IMR-90 (cell line): ENCODE data around the gene PRR9. TPM values are rescaled to one million over a fixed set of nuclear protein-coding genes. Genes with fewer than 3 reads are reported as not detected.
"Not testable (repeated sequence)": the region's sequence is repeated elsewhere in the genome, so short reads cannot be mapped to it uniquely, and the experiment has no call there.

Experiments
- ATAC-seq: fragments of 200-7000 bp; cut with Tn5 transposase; 2 replicates; pipeline ENCODE4 v1.9.1; 2020; ENCODE audit warnings: low read depth, mild to moderate bottlenecking, moderate library complexity
- BruUV-seq: library from RNA; stranded (reverse); fragments of 400-500 nt; replicated peaks from 2 replicates; lab custom pipeline; 2021; lab: Mats Ljungman, UMichigan
- CTCF ChIA-PET: fragments of 300-600 bp; formaldehyde crosslinking; extraction: SDS; loops from one replicate; lab custom pipeline; 2021; ENCODE audit warnings: antibody characterized with exemption; lab: Yijun Ruan, JAX
- POLR2A ChIA-PET: fragments of 300-600 bp; sonication (Branson Sonifier 250); formaldehyde crosslinking; loops from one replicate; lab custom pipeline; 2022; ENCODE audit warnings: antibody characterized with exemption; ENCODE audit not compliant: unreplicated experiment; lab: Charles Lee
- DNase-seq: peaks from one replicate; pipeline ENCODE4 v3.0.0; 2013
- H2AFZ ChIP-seq: replicated peaks from 2 replicates; pipeline ENCODE3; 2013; ENCODE audit warnings: low read length, mild to moderate bottlenecking; ENCODE audit not compliant: poor library complexity
- H2AK5ac ChIP-seq: 2 replicates; pipeline ENCODE4 v1.6.1; 2013; ENCODE audit warnings: low read depth, low read length, inconsistent platforms
- H2AK9ac ChIP-seq: replicated peaks from 2 replicates; pipeline ENCODE3; 2013; ENCODE audit warnings: mild to moderate bottlenecking, low read depth, low read length, moderate library complexity; ENCODE audit not compliant: poor library complexity
- H2BK120ac ChIP-seq: 2 replicates; pipeline ENCODE4 v1.6.1; 2013; ENCODE audit warnings: low read depth, low read length, inconsistent platforms
- H2BK15ac ChIP-seq: 3 replicates; pipeline ENCODE4 v1.6.1; 2013; ENCODE audit warnings: low read depth, low read length, inconsistent platforms
- H2BK20ac ChIP-seq: 2 replicates; pipeline ENCODE4 v1.6.1; 2013; ENCODE audit warnings: low read depth, mild to moderate bottlenecking, inconsistent platforms, low read length, moderate library complexity
- H2BK5ac ChIP-seq: 2 replicates; pipeline ENCODE4 v1.6.1; 2013; ENCODE audit warnings: mild to moderate bottlenecking, low read depth, low read length, inconsistent platforms; ENCODE audit not compliant: poor library complexity, severe bottlenecking
- H3K14ac ChIP-seq: replicated peaks from 2 replicates; pipeline ENCODE4 v1.6.1; 2013; ENCODE audit warnings: low read depth, low read length, inconsistent platforms
- H3K18ac ChIP-seq: 2 replicates; pipeline ENCODE4 v1.6.1; 2013; ENCODE audit warnings: low read depth, low read length, control low read depth
- H3K23ac ChIP-seq: 2 replicates; pipeline ENCODE4 v1.6.1; 2013; ENCODE audit warnings: low read depth, low read length, inconsistent platforms
- H3K27ac ChIP-seq: 2 replicates; pipeline ENCODE4 v1.5.1; 2013; ENCODE audit warnings: mild to moderate bottlenecking, control low read depth, low read length; ENCODE audit not compliant: insufficient read depth
- H3K27me3 ChIP-seq: 2 replicates; pipeline ENCODE4 v1.6.1; 2013; ENCODE audit warnings: low read length; ENCODE audit not compliant: control insufficient read depth, insufficient read depth
- H3K36me3 ChIP-seq: 2 replicates; pipeline ENCODE4 v1.6.1; 2013; ENCODE audit warnings: low read length, mixed read lengths; ENCODE audit not compliant: control insufficient read depth, insufficient read depth
- H3K4ac ChIP-seq: 2 replicates; pipeline ENCODE4 v1.6.1; 2013; ENCODE audit warnings: low read depth, low read length, inconsistent platforms
- H3K4me1 ChIP-seq: 2 replicates; pipeline ENCODE4 v1.6.1; 2013; ENCODE audit warnings: low read length, mixed read lengths; ENCODE audit not compliant: control insufficient read depth, insufficient read depth
- H3K4me2 ChIP-seq: 2 replicates; pipeline ENCODE4 v1.6.1; 2013; ENCODE audit warnings: low read depth, mild to moderate bottlenecking, control low read depth, low read length, moderate library complexity
- H3K4me3 ChIP-seq: 2 replicates; pipeline ENCODE4 v1.5.1; 2013; ENCODE audit warnings: low read depth, mild to moderate bottlenecking, control low read depth, low read length, moderate library complexity; ENCODE audit not compliant: insufficient read depth
- H3K56ac ChIP-seq: 2 replicates; pipeline ENCODE4 v1.6.1; 2013; ENCODE audit warnings: low read length, inconsistent platforms; ENCODE audit not compliant: insufficient read depth; ENCODE audit errors: extremely low read depth
- H3K79me1 ChIP-seq, 2 experiments: 2 replicates each; pipeline ENCODE4 v1.6.1; 2013; ENCODE audit warnings: low read length in 2 of 2, inconsistent platforms in 1 of 2, low read depth in 1 of 2
- H3K9ac ChIP-seq: 2 replicates; pipeline ENCODE4 v1.6.1; 2013; ENCODE audit warnings: low read depth, low read length, control low read depth
- H3K9me1 ChIP-seq: 2 replicates; pipeline ENCODE4 v1.6.1; 2013; ENCODE audit warnings: low read length, inconsistent platforms; ENCODE audit not compliant: insufficient read depth
- H3K9me3 ChIP-seq: 2 replicates; pipeline ENCODE4 v1.6.1; 2013; ENCODE audit warnings: low read length; ENCODE audit not compliant: control insufficient read depth, insufficient read depth
- H4K20me1 ChIP-seq: 2 replicates; pipeline ENCODE4 v1.6.1; 2013; ENCODE audit warnings: low read length, inconsistent platforms; ENCODE audit not compliant: insufficient read depth
- H4K5ac ChIP-seq: 2 replicates; pipeline ENCODE4 v1.6.1; 2013; ENCODE audit warnings: mild to moderate bottlenecking, low read depth, low read length, control low read depth
- H4K8ac ChIP-seq, 2 experiments: 2 replicates each; pipeline ENCODE4 v1.6.1; 2013; ENCODE audit warnings: low read depth in 2 of 2, low read length in 2 of 2, control low read depth in 1 of 2, inconsistent platforms in 1 of 2
- H4K91ac ChIP-seq: 2 replicates; pipeline ENCODE4 v1.6.1; 2013; ENCODE audit warnings: low read depth, low read length, inconsistent platforms; ENCODE audit not compliant: insufficient read depth
- RAD21 ChIP-seq: IDR thresholded peaks from 2 replicates; pipeline ENCODE4 v1.6.1; 2012; ENCODE audit warnings: low read length, improper control_type of control experiment
- SMC3 ChIP-seq: fragments of 150-350 bp; IDR thresholded peaks from 2 replicates; pipeline ENCODE4 v1.6.1; 2016; ENCODE audit warnings: low read depth, mild to moderate bottlenecking, antibody characterized with exemption, low read length, moderate library complexity
- WGBS, 2 experiments: methylation state at CpG; one replicate each; pipeline versions ENCODE4 v1.1.5 to v1.1.7; 2013; ENCODE audit warnings: missing lambda C conversion rate in 2 of 2; ENCODE audit not compliant: insufficient read length in 1 of 2; ENCODE audit errors: extremely low coverage in 2 of 2; 5-methylcytosine and 5-hydroxymethylcytosine counted together
- dilution Hi-C: fragments of 300-500 bp; cut with HindIII; formaldehyde crosslinking; loops from one replicate; pipeline ENCODE4 v1.14.3; 2018; ENCODE audit warnings: low sequenced_read_pairs; ENCODE audit not compliant: unreplicated experiment
- in situ Hi-C: fragments of 300-500 bp; cut with MboI; formaldehyde crosslinking; loops from 3 replicates; pipeline ENCODE4 v1.14.3; 2019; ENCODE audit warnings: low sequenced_read_pairs, inconsistent platforms, mixed read lengths
- intact Hi-C: fragments of 100-400 bp; cut with micrococcal nuclease; formaldehyde crosslinking; loops from 2 replicates; pipeline ENCODE4 v1.10.0; 2022
- polyA plus RNA-seq, 3 experiments: library from polyadenylated mRNA; depleted of rRNA; stranded (reverse); fragments of >200 nt; gene quantifications; 2 replicates each; pipeline ENCODE4 v1.2.3, GENCODE V29; 2012; ENCODE audit warnings: low replicate concordance in 1 of 3
- total RNA-seq: library from RNA; depleted of rRNA; stranded (reverse); fragments of >200 nt; gene quantifications from 2 replicates; pipeline ENCODE4 v1.2.3, GENCODE V29; 2012
- TF ChIP-seq, protein P1 (sequence below): conservative IDR thresholded peaks from 2 replicates; pipeline ENCODE4 v1.5.1; 2012; ENCODE audit warnings: mild to moderate bottlenecking, low read depth, low read length, improper control_type of control experiment

PRR9 gene
- total and polyA plus RNA-seq, 2 of the 4 experiments (the other 2 are of a cell fraction): not detected

GRCh38 chr1:153223040-153223891 is 5.9 kb downstream of the PRR9 start:
- H2BK120ac ChIP-seq, H3K27me3 ChIP-seq, H4K91ac ChIP-seq, H3K27ac ChIP-seq, H4K20me1 ChIP-seq, H3K4me3 ChIP-seq, H3K4me1 ChIP-seq, H2AFZ ChIP-seq, BruUV-seq, dilution Hi-C loops, H2AK5ac ChIP-seq, H4K8ac ChIP-seq, H4K5ac ChIP-seq, H2AK9ac ChIP-seq, H2BK15ac ChIP-seq, CTCF ChIA-PET, H2BK5ac ChIP-seq, H3K9me1 ChIP-seq, H3K79me1 ChIP-seq, H3K18ac ChIP-seq, H2BK20ac ChIP-seq, H3K9me3 ChIP-seq, H3K23ac ChIP-seq, H3K14ac ChIP-seq, H3K56ac ChIP-seq, H3K36me3 ChIP-seq, H3K9ac ChIP-seq, H3K4ac ChIP-seq, POLR2A ChIA-PET: not testable (repeated sequence)
- peak overlapping the region; percentile 50; the same call in 1 of the 2 replicates for H3K4me2 ChIP-seq
- intact Hi-C loops (loop anchor here (1.0 to 2.0 kb wide), 2 partner anchors 353 to 568 kb away; no protein-coding TSS in a partner anchor), in situ Hi-C loops (loop anchor here (25.0 kb wide), 1 partner anchor 561 kb away; the partner anchor contains the start of gene LCE2D)
- DNase-seq (peak; percentile 40), ATAC-seq (peak; percentile 99)
- peak; percentile 30; the same call in 1 of the 2 replicates for TF ChIP-seq SMC3
- TF ChIP-seq, protein P1, sequence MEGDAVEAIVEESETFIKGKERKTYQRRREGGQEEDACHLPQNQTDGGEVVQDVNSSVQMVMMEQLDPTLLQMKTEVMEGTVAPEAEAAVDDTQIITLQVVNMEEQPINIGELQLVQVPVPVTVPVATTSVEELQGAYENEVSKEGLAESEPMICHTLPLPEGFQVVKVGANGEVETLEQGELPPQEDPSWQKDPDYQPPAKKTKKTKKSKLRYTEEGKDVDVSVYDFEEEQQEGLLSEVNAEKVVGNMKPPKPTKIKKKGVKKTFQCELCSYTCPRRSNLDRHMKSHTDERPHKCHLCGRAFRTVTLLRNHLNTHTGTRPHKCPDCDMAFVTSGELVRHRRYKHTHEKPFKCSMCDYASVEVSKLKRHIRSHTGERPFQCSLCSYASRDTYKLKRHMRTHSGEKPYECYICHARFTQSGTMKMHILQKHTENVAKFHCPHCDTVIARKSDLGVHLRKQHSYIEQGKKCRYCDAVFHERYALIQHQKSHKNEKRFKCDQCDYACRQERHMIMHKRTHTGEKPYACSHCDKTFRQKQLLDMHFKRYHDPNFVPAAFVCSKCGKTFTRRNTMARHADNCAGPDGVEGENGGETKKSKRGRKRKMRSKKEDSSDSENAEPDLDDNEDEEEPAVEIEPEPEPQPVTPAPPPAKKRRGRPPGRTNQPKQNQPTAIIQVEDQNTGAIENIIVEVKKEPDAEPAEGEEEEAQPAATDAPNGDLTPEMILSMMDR: peak; percentile 51
- TF ChIP-seq RAD21: peak; percentile 49
- 50% methylated on average over 2 of the region's 16 CpGs; no CpG with 5 or more reads in 1 of the 2 experiments for WGBS, 2 experiments
